HL-60 (cell line): ENCODE measurements around the gene SAMM50.

ENCODE experiments used
- DNase-seq, 2 experiments: peaks; one replicate each; pipeline ENCODE4 v3.0.0-alpha.2; 2010 to 2020; ENCODE audit warnings: low read depth in 1 of 2, low spot score in 1 of 2
- H3K27ac ChIP-seq: fragments of 250-450 bp; sonication (Bioruptor Pico); replicated peaks from 2 replicates; pipeline ENCODE4 v1.5.1; 2020; ENCODE audit warnings: mild to moderate bottlenecking, moderate library complexity
- H3K27me3 ChIP-seq: fragments of 250-450 bp; sonication (Bioruptor Pico); 2 replicates; pipeline ENCODE4 v1.5.1; 2021; ENCODE audit warnings: mild to moderate bottlenecking, moderate library complexity; ENCODE audit not compliant: insufficient read depth, poor library complexity, severe bottlenecking
- H3K4me3 ChIP-seq: replicated peaks from 2 replicates; pipeline ENCODE4 v1.5.1; 2011; ENCODE audit warnings: mild to moderate bottlenecking, control low read depth, low read length; ENCODE audit not compliant: insufficient read depth
- GABPA ChIP-seq: IDR thresholded peaks from 2 replicates; pipeline ENCODE4 v1.6.1; 2012; ENCODE audit warnings: low read depth
- POLR2AphosphoS5 ChIP-seq: IDR thresholded peaks from 2 replicates; pipeline ENCODE4 v1.6.1; 2012; ENCODE audit warnings: low read depth
- SPI1 ChIP-seq: IDR thresholded peaks from 2 replicates; pipeline ENCODE4 v1.6.1; 2012; ENCODE audit warnings: low read depth, mild to moderate bottlenecking, borderline replicate concordance
- TF ChIP-seq, protein P1 (sequence below): IDR thresholded peaks from one replicate; pipeline ENCODE4 v1.5.1; 2011; ENCODE audit warnings: low read length, control low read depth, inconsistent platforms; ENCODE audit not compliant: insufficient read depth
- TF ChIP-seq, protein P2 (sequence below): IDR thresholded peaks from 2 replicates; pipeline ENCODE4 v1.6.1; 2012; ENCODE audit warnings: low read depth; ENCODE audit not compliant: insufficient replicate concordance

SAMM50 gene

DNA sequence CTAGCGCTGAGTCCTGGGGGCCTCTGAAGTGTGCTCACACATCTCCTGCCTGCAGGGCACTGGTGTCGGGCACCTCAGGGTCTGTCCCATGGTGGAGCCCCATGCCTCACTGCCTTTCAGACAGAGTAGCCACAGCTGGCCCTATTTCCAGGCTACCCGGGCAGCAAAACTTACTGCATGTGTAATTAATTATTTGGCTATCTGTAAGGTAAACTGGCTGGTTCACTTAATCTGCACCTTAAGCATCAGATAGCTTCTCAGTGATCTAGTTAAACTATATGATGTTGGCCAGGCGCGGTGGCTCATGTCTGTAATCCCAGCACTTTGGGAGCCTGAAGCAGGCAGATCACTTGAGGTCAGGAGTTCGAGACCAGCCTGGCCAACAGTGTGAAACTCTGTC lies 26.3 kb upstream of the SAMM50 start:
- no peak for DNase-seq
- Histone ChIP-seq H3K4me3 (no peak overlapping the region), H3K27me3 (peaks cover 10% of the 10 kb centered on the region), H3K27ac (no peak overlapping the region)
- TF ChIP-seq GABPA (no peak), SPI1 (no peak), POLR2AphosphoS5 (no peak)
- TF ChIP-seq, protein P1, sequence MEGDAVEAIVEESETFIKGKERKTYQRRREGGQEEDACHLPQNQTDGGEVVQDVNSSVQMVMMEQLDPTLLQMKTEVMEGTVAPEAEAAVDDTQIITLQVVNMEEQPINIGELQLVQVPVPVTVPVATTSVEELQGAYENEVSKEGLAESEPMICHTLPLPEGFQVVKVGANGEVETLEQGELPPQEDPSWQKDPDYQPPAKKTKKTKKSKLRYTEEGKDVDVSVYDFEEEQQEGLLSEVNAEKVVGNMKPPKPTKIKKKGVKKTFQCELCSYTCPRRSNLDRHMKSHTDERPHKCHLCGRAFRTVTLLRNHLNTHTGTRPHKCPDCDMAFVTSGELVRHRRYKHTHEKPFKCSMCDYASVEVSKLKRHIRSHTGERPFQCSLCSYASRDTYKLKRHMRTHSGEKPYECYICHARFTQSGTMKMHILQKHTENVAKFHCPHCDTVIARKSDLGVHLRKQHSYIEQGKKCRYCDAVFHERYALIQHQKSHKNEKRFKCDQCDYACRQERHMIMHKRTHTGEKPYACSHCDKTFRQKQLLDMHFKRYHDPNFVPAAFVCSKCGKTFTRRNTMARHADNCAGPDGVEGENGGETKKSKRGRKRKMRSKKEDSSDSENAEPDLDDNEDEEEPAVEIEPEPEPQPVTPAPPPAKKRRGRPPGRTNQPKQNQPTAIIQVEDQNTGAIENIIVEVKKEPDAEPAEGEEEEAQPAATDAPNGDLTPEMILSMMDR: no peak
- TF ChIP-seq, protein P2, sequence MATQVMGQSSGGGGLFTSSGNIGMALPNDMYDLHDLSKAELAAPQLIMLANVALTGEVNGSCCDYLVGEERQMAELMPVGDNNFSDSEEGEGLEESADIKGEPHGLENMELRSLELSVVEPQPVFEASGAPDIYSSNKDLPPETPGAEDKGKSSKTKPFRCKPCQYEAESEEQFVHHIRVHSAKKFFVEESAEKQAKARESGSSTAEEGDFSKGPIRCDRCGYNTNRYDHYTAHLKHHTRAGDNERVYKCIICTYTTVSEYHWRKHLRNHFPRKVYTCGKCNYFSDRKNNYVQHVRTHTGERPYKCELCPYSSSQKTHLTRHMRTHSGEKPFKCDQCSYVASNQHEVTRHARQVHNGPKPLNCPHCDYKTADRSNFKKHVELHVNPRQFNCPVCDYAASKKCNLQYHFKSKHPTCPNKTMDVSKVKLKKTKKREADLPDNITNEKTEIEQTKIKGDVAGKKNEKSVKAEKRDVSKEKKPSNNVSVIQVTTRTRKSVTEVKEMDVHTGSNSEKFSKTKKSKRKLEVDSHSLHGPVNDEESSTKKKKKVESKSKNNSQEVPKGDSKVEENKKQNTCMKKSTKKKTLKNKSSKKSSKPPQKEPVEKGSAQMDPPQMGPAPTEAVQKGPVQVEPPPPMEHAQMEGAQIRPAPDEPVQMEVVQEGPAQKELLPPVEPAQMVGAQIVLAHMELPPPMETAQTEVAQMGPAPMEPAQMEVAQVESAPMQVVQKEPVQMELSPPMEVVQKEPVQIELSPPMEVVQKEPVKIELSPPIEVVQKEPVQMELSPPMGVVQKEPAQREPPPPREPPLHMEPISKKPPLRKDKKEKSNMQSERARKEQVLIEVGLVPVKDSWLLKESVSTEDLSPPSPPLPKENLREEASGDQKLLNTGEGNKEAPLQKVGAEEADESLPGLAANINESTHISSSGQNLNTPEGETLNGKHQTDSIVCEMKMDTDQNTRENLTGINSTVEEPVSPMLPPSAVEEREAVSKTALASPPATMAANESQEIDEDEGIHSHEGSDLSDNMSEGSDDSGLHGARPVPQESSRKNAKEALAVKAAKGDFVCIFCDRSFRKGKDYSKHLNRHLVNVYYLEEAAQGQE: no peak

DNA sequence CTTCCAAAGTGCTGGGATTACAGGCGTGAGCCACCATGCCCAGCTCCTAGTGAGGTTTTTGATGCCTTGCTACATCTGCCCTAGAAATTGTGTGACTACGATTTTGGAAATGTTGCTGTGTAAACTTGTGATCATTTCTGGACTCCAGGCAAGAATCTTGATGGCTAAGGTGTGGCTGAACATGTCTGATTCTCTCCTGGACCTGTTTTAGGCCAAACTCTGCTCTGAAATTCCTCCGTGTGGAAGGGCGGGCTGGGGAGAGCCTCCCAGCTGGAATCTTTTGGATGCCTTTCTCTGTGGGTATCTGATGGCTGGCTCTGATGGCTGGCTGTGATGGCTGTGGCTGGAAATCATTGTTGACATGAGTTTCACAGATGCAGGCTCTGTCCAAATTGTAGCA lies 23.5 kb upstream of the SAMM50 start:
- TF ChIP-seq SPI1: no peak
- TF ChIP-seq, protein P1: no peak
- H3K4me3 ChIP-seq: no peak overlapping the region
- H3K27me3 ChIP-seq: no peaks in the 10 kb centered on the region
- no peak overlapping the region for H3K27ac ChIP-seq
- no peak for DNase-seq

DNA sequence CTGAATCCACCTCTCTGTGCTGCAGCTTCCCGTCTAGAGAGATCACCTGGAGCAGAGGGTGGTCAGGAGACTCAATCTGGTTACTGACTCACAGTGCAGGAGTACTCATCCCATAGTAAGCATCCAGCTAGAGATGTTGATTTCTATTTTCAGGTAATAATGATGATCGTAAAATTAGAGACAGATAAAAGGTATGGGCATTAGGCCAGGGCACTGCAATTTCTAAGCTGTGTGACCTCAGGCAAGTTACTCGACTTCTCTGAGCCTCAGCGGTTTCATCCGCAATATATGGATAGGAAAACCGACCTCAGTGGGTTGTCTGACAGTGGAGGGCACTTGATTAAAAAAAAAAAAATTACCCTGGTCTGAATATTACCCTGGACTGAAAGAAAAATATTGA lies 13.8 kb upstream of the SAMM50 start:
- H3K27ac ChIP-seq: no peak overlapping the region
- H3K27me3 ChIP-seq: no peaks in the 10 kb centered on the region
- no peak overlapping the region for H3K4me3 ChIP-seq
- TF ChIP-seq, protein P2: no peak
- TF ChIP-seq, protein P1: no peak
- TF ChIP-seq SPI1 (no peak), GABPA (no peak), POLR2AphosphoS5 (no peak)
- no peak for DNase-seq

DNA sequence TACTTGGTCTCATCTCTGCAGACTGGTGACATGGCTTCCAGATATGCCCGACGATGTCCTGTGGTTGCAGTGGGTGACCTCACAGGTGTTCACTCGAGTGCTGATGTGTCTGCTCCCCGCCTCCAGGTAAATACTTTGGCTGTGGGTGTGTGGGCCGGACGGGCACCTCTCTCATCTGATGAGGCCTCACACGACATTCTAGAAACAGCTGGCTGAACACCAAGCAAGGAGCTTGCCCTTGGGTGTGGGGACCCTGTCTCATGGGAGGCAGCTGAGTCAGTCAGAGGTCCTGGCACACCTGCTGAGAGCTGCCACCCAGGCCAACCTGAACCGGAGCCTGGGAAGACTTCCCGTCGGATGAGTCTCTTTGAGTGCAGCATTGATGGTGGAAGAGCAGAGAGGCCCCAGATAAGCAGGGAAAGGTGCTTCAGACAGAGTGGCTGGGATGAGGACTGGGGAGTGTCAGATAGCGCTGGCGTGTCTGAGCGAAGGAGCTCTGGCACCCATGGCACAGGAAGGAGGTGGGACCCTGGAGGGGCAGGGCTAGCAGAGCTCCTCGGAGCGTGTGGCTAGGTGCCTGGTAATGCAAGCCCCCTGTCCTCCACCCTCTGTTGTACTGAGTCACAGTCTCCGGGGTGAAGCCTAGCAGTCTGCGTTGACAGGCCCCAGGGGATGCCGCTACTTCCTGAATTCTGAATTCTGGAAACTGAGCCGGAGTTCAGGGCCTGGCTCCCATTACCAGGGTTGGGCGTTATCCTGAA lies 10.4 kb upstream of the SAMM50 start:
- TF ChIP-seq GABPA: no peak
- TF ChIP-seq, protein P2: no peak
- no peak for TF ChIP-seq POLR2AphosphoS5
- TF ChIP-seq, protein P1: no peak
- TF ChIP-seq SPI1: no peak
- H3K27ac ChIP-seq: no peak overlapping the region
- no peaks in the 10 kb centered on the region for H3K27me3 ChIP-seq
- H3K4me3 ChIP-seq: no peak overlapping the region
- DNase-seq: no peak
